HL-60/S4 treated with retinoic acid at 250 ng/mL for 4 days and 3 days (cell line): ENCODE results near the gene FOCAD.
"Not testable (repeated sequence)": the region's sequence is repeated elsewhere in the genome, so short reads cannot be mapped to it uniquely, and the experiment has no call there.

Source experiments
- in situ Hi-C: fragments of 300-500 bp; cut with MboI; formaldehyde crosslinking; loops from 2 replicates; pipeline ENCODE4 v1.7.0; 2022; ENCODE audit warnings: low sequenced_read_pairs

The FOCAD gene

DNA sequence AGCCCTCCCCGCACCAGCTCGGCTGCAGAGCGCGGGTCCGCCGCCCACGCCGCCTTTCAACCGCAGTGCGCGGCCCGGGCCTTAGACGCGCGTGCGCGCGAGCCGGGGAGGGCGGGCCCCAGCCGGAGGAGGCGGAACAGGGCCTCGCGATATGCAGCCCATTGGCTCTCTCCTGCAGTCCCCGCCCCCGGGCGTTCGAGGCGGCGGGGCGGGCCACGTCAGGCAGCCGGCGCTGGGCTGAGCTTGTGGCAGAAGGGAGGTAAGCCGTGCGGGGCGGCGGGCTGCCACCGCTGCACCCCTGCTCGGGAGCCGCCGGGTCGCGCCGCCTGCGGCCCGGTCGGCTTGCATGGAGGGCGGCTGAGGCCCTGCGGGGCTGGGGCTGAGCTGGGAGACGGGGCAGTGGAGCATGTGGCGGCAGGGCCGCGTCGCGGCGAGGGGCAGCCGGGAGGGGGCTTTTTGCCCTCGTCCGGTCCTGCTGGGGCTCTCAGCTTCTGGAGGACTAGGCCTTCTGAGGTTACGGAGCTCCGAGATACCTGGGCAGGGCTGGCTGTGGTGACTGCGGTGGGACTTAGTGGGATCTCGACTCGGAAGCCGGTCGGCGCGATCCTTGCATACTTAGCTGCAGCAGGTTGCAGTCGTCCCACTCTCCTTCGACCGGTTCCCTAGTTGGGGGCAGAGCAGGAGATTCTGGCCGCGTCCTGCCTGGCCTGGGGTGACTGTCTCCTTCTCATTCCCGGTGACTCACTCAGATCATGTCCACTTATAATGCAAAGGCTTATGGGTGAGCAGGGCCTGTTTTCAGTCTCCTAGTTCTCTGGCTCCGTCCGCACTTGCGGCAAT, at the start of gene FOCAD:
Gene FOCAD (plus strand): TSS at position 225 of the 840 bp plus-strand sequence. CDS start 31,095 bp downstream, outside the sequence.
- in situ Hi-C loops: no loop called here

DNA sequence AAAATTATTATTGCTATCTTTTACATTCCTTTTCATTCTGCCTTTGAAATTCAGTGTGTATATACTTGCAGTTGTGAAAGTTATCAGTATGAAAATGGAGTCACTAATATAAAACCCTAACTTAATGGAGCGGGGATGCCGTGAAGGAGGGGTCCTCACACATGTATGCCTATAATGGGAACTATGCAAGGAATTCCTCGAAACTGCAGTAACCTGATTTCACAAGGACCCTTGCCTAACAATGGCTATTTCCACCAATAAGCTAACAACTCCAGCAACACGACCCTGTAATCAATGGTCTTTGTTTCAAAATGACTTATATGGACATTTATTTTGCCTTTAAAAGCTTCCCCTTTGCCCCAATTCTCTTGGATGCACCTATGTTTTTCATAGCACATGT, 49.2 kb upstream of the FOCAD start:
- in situ Hi-C loops: no loop called here

- in situ Hi-C loops: no loop called here
These were observed 47.1 kb upstream of the FOCAD start for GRCh38 chr9:20636888-20637440.

DNA sequence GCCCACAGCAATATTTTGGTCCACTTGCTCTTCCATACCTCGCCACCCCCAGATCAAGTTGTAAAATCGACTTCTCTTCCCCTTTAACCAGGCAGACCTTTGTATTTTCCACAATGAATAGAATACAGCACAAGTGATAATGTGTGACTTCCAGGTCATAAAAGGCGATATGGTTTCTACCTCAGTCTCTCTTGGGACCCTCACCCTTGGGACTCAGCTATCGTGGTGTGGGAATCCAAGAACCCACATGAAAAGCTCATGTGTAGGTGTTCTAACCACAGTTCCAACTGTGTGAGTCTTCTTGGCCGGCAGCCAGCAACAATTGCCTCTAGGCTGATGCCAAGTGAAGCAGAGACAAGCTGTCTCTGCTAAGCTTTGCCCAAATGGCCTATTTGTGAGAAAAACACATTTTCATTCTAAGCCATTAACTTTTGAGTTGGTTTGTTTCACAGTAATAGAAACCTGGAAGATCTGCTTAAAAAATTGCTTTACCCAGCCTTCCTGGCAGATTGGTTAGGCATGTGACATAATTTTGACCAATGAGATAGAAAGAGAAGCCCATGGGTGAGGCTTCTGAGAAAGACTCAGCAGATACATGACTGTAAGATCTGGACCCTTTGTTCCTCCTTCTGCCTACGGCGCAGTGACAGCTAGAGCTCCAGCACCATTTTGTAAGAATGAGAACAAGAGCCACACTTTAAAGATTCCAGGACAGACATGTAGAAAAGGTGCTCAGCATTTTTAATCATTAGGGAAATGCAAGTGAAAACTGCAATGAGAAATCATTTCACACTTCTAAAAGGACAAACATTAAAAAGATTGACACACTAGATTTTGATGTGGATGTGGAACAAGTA, 43.5 kb upstream of the FOCAD start:
- in situ Hi-C loops: no loop called here

GRCh38 chr9:20642045-20642444, 42.0 kb upstream of the FOCAD start:
- in situ Hi-C loops: no loop called here

GRCh38 chr9:20643660-20644059, 40.4 kb upstream of the FOCAD start:
- in situ Hi-C loops: no loop called here

DNA sequence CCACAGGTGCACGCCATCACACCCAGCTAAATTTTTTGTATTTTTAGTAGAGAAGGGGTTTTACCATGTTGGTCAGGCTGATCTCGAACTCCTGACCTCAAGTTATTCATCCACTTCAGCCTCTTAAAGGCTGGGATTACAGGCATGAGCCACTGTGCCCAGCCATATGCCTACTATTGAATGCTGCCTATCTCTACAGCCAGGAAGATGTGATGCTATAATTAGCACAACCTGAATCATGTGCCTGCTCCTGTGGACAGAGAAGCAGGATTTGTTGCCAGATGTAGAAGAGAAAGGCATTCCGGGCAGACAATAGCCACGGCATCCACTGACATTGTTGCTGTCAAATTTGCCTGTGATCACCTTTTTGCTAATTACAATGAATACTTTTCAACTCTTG, 37.4 kb upstream of the FOCAD start:
- in situ Hi-C loops: no loop called here

- in situ Hi-C loops: no loop called here
These were observed 34.7 kb upstream of the FOCAD start for GRCh38 chr9:20649381-20649780.

DNA sequence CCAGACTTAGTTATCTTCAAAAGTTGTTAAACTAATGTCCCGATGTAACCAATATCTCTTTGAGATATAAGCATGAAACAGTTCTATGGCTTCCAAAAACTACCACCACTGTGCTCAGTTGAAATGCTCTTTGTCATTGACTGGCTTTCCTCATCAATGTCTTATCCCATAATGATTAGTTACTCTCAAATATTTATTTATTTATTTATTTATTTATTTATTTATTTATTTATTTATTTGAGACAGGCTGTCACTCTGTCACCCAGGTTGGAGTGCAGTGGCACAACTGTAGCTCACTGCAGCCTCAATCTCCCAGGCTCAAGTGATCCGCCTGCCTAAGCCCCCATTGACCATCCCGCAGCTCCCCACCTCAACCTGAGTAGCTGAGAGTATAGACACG, 33.7 kb upstream of the FOCAD start:
- in situ Hi-C loops: no loop called here

DNA sequence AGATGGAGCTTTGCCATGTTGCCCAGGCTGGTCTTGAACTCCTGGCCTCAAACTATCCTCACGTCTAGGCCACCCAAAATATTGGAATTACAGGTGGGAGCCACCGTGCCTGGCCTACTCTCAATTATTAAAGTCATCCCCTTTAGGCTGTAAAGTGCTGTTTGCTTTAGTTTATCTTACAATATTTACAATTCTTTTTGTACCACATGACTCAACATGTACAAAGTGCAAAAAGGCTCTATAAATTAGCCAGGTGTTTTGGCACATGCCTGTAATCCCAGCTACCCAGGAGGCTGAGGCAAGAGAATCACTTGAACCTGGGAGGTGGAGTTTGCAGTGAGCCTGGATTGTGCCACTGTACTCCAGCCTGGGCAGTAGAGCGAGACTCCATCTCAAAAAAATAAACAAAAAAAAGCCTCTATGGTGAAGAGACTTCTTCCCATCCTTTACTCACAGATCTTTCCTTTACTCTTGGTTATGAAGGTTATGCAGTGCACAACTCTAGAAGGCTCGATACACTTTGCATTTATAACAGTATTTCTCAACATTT, 33.2 kb upstream of the FOCAD start:
- in situ Hi-C loops: no loop called here

GRCh38 chr9:20651939-20652338, 32.1 kb upstream of the FOCAD start:
- in situ Hi-C loops: no loop called here

- in situ Hi-C loops: not testable (repeated sequence)
These were observed 25.8 kb upstream of the FOCAD start for GRCh38 chr9:20658246-20658667.

DNA sequence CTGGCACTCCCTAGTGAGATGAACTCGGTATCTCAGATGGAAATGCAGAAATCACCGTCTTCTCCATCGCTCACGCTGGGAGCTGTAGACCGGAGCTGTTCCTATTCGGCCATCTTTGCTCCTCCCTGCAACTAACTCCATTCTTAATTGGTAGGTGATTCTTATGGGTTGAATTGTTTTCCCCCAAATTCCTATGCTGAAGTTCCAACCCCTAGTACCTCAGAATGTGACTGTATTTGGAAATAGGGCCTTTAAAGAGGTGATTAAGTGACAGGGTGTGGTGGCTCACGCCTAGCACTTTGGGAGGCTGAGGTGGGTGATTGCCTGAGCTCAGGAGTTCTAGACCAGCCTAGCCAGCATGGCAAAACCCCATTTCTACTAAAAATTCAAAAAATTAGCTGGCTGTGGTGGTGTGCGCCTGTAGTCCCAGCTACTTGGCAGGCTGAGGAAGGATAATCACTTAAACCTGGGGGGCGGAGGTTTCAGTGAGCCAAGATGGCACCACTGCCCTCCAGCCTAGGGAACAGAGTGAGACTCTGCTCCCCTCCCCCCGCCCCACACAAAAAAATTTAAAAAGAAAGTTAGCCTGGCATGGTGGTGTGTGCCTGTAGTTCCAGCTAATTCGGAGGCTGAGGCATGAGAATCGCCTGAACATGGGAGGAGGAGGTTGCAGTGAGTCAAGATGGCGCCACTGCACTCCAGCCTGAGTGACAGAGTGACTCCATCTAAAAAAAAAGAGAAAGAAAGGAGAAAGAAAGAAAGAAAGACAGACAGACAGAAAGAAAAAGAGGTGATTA, 25.2 kb upstream of the FOCAD start:
- in situ Hi-C loops: no loop called here

DNA sequence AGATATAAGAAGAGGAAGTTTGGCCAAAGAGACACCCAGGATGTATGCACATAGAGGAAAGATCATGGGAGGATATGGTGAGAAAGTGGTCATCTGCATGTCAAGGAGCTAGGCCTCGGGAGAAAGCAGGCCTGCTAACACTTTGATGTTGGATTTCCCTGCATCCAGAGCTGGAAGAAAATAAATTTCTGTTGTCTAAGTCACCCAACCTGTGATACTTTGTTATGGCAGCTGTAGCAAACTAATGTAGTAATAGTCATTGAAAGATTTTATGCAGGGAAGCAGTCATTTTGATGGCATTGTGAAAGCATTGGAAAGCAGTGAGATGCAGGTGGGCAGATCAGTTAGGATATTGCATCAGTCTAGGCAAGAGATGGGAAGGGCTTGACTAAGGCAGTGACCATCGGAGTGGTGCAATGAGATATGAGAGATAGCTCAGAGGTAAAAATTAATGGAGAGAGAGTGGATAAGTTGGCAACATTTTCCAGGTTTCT, 24.5 kb upstream of the FOCAD start:
- in situ Hi-C loops: no loop called here

DNA sequence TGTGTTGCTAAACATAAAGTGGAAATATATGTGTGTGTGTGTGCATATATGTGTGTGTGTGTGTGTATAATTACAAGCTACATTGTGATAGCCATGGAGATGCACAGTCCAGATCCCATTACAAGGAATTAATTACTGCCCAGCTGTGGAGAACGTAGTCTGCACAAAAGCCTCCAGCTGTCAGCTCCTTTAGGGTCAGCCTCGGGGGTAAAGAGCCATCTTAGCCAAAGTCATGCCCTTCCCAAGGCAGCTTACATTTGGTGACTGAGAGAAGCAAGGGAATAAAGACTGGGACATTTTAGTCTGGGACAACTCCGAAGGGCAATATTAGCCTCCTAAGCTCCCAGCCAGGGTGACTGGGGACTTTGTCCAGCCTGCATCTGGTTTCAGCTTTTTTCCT, 21.9 kb upstream of the FOCAD start:
- in situ Hi-C loops: no loop called here

- in situ Hi-C loops: no loop called here
These were observed 20.9 kb upstream of the FOCAD start for GRCh38 chr9:20663133-20663532.

DNA sequence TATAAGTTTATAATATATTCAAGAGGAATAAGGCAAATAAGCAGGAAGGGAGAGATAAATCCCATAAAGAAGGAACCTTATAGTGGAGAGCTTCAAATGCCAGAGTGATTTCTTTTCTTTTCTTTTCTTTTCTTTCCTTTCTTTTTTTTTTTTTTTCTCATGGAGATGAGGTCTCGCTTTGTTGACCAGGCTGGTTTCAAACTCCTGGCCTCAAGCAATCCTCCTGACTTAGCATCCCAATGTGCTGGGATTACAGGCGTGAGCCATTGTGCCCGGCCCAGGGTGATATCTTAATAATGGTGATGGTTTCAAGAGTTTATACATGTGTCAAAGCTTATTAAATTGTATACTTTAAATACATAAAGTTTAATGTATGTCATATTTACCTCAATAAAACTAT, 19.6 kb upstream of the FOCAD start:
- in situ Hi-C loops: no loop called here

DNA sequence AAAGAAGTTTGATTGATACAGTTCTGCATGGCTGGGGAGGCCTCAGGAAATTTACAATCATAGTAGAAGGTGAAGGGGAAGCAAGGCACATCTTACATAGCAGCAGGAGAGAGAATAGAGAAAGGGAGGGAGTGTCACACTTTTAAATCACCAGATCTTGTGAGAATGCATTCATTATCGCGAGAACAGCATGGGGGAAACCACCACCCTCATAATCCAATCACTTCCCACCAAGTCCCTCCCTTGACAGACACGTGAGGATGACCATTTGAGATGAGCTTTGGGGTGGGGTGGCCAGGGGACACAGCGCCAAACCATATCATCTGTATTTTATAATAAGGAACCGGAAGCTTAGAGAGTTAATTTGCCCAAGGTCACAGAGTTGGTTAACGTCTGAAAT, 13.7 kb upstream of the FOCAD start:
- in situ Hi-C loops: no loop called here

DNA sequence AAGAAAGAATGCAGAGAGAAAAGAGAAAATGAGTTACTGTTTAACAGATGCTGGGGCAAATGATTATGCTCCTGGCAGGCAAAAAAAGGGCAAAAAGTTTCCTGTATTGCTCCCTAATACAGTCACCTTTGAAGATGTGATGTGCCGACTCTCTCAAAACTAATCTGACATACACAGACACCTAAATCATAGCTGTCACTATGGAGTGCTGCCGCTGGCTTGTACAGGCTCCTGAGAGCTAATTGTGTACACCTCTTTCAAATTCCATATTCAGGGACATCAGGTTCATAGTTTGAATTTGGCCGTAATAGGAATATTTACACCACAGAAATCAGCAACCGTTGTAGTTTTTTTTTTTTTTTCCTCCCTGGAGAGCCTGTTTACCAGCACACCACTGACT, 12.4 kb upstream of the FOCAD start:
- in situ Hi-C loops: no loop called here

- in situ Hi-C loops: not testable (repeated sequence)
These were observed 10.5 kb upstream of the FOCAD start for GRCh38 chr9:20673537-20673936.
